Endothelial cell of umbilical vein (primary cell): ENCODE measurements around the gene METTL16.
"Not testable (repeated sequence)": the region's sequence is repeated elsewhere in the genome, so short reads cannot be mapped to it uniquely, and the experiment has no call there.

Experiments used
- EZH2 ChIP-seq: IDR thresholded peaks from 2 replicates; pipeline ENCODE4 v1.6.1; 2012; ENCODE audit warnings: borderline replicate concordance, low read depth, mild to moderate bottlenecking, moderate library complexity, low read length, inconsistent platforms; ENCODE audit not compliant: severe bottlenecking
- FOS ChIP-seq: IDR thresholded peaks from 2 replicates; pipeline ENCODE4 v1.6.1; 2011; ENCODE audit warnings: mild to moderate bottlenecking, low read length, moderate library complexity, borderline replicate concordance; ENCODE audit not compliant: insufficient read depth
- GATA2 ChIP-seq: IDR thresholded peaks from 2 replicates; pipeline ENCODE4 v1.7.0; 2011; ENCODE audit warnings: low read depth, mild to moderate bottlenecking, moderate library complexity, mixed read lengths, low read length; ENCODE audit not compliant: insufficient read length, insufficient read depth
- POLR2A ChIP-seq: IDR thresholded peaks from 2 replicates; pipeline ENCODE4 v1.6.1; 2012; ENCODE audit warnings: low read depth, mild to moderate bottlenecking, control low read depth, low read length
- POLR2AphosphoS5 ChIP-seq: IDR thresholded peaks from 2 replicates; pipeline ENCODE4 v1.6.1; 2012; ENCODE audit warnings: low read depth, mild to moderate bottlenecking, control low read depth, low read length, moderate library complexity; ENCODE audit not compliant: insufficient read depth
- TF ChIP-seq, protein P1 (sequence below), 2 donors: IDR thresholded peaks; 1 replicate in 1 of 2; 2 replicates in 1 of 2; pipeline ENCODE4 v1.5.1; 2011; ENCODE audit warnings: low read length in 2 of 2, mild to moderate bottlenecking in 2 of 2, moderate library complexity in 2 of 2, control low read depth in 1 of 2, inconsistent platforms in 1 of 2, low read depth in 1 of 2; ENCODE audit not compliant: insufficient read depth in 1 of 2; ENCODE audit errors: extremely low read depth in 1 of 2
- TF ChIP-seq, protein P2 (sequence below): IDR thresholded peaks from 2 replicates; pipeline ENCODE4 v1.6.1; 2011; ENCODE audit not compliant: insufficient read depth, insufficient read length

DNA sequence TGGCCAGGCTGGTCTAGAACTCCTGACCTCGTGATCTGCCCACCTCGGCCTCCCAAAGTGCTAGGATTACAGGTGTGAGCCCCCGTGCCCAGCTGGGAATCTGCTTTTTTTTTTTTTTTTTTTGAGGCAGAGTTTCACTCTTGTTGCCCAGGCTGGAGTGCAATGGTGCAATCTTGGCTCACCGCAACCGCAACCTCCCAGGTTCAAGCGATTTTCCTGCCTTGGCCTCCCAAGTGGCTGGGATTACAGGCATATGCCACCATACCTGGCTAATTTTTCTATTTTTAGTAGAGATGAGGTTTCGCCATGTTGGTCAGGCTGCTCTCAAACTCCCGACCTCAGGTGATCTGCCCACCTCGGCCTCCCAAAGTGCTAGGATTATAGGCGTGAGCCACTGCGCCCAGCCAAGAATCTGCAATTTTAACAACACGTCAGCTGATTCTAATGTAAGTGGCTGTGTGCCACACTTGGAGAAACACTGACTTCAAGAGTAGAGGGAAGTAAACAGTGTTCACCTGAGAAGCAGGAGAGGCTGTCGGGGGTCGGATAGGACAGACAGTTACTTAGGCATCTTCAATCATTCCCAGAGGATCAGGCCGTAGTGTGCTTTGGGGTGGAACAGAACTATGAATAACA lies 10.2 kb upstream of the METTL16 start:
- not testable (repeated sequence) for TF ChIP-seq POLR2A, GATA2, POLR2AphosphoS5, FOS, EZH2
- TF ChIP-seq, protein P1, sequence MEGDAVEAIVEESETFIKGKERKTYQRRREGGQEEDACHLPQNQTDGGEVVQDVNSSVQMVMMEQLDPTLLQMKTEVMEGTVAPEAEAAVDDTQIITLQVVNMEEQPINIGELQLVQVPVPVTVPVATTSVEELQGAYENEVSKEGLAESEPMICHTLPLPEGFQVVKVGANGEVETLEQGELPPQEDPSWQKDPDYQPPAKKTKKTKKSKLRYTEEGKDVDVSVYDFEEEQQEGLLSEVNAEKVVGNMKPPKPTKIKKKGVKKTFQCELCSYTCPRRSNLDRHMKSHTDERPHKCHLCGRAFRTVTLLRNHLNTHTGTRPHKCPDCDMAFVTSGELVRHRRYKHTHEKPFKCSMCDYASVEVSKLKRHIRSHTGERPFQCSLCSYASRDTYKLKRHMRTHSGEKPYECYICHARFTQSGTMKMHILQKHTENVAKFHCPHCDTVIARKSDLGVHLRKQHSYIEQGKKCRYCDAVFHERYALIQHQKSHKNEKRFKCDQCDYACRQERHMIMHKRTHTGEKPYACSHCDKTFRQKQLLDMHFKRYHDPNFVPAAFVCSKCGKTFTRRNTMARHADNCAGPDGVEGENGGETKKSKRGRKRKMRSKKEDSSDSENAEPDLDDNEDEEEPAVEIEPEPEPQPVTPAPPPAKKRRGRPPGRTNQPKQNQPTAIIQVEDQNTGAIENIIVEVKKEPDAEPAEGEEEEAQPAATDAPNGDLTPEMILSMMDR (IDR thresholded peaks at IDR 0.05; ENCODE audit: extremely low read depth in 1 of 2, insufficient read depth in 1 of 2, low read depth in 1 of 2, low read length in 2 of 2): not testable (repeated sequence)
- TF ChIP-seq, protein P2, sequence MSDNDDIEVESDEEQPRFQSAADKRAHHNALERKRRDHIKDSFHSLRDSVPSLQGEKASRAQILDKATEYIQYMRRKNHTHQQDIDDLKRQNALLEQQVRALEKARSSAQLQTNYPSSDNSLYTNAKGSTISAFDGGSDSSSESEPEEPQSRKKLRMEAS: not testable (repeated sequence)
